HepG2 (cell line): ENCODE results near the gene PLCB4. TPM values are rescaled to one million over a fixed set of nuclear protein-coding genes. Genes with fewer than 3 reads are reported as not detected.

Experiments
- ATAC-seq: fragments of 200-7000 bp; cut with Tn5 transposase; 3 replicates; pipeline ENCODE4 v1.9.1; 2020; ENCODE audit warnings: mild to moderate bottlenecking, moderate library complexity
- BruUV-seq: library from RNA; stranded (reverse); fragments of 400-500 nt; replicated peaks from 2 replicates; lab custom pipeline; 2021; lab: Mats Ljungman, UMichigan
- CTCF ChIA-PET: fragments of 300-600 bp; formaldehyde crosslinking; extraction: SDS; loops from one replicate; lab custom pipeline; 2021; ENCODE audit warnings: low total read pairs, inconsistent platforms, low intra/inter-chr PET ratio; lab: Yijun Ruan, JAX
- POLR2A ChIA-PET: fragments of 350-600 bp; sonication (Branson Sonifier 250); formaldehyde crosslinking; loops from one replicate; lab custom pipeline; 2020; ENCODE audit warnings: antibody characterized with exemption, inconsistent platforms; lab: Yijun Ruan, JAX
- DNase-seq: peaks from one replicate; pipeline ENCODE4 v3.0.0-alpha.2; 2015; ENCODE audit warnings: low spot score
- FAIRE-seq: peaks from 3 replicates; lab custom pipeline; 2011; peaks lifted over from hg19 to GRCh38; lab: Jason Lieb, UNC
- H2AFZ ChIP-seq: one replicate; pipeline ENCODE4 v1.6.1; 2011; ENCODE audit warnings: low read length, inconsistent platforms
- H3K27ac ChIP-seq: fragments of 300-600 bp; 3 replicates; pipeline ENCODE4 v1.8.0; 2011; ENCODE audit warnings: mixed run types, mild to moderate bottlenecking, mixed read lengths, low read length, inconsistent platforms; ENCODE audit not compliant: insufficient read depth; ENCODE audit errors: extremely low read length
- H3K27me3 ChIP-seq, 2 experiments: fragments of 200-600 bp in 1 of 2; 2 replicates in 1 of 2; 3 replicates in 1 of 2; pipeline versions ENCODE4 v1.6.0 to v1.8.0; 2011; ENCODE audit warnings: low read length in 2 of 2, mild to moderate bottlenecking in 2 of 2, moderate library complexity in 2 of 2, inconsistent platforms in 1 of 2; ENCODE audit not compliant: insufficient read depth in 2 of 2, control insufficient read depth in 1 of 2
- H3K36me3 ChIP-seq, 2 experiments: fragments of 200-600 bp in 1 of 2; replicated peaks in 1 of 2; 2 replicates in 1 of 2; 3 replicates in 1 of 2; pipeline versions ENCODE4 v1.5.1 to v1.8.0; 2011; ENCODE audit warnings: low read length in 2 of 2, inconsistent platforms in 1 of 2; ENCODE audit not compliant: insufficient read depth in 2 of 2, control insufficient read depth in 1 of 2
- H3K4me1 ChIP-seq: 2 replicates; pipeline ENCODE4 v1.5.1; 2012; ENCODE audit warnings: low read length, inconsistent platforms; ENCODE audit not compliant: insufficient read depth
- H3K4me2 ChIP-seq: 2 replicates; pipeline ENCODE4 v1.6.0; 2011; ENCODE audit warnings: low read depth, low read length, inconsistent platforms
- H3K4me3 ChIP-seq, 3 experiments: fragments of 200-600 bp in 1 of 3; sonication (generic), shearing (Covaris generic) in 1 of 3; replicated peaks in 1 of 3; 2 replicates each; pipeline ENCODE4 v1.5.1; 2011 to 2016; ENCODE audit warnings: low read length in 3 of 3, inconsistent platforms in 2 of 3, low read depth in 2 of 3, mild to moderate bottlenecking in 2 of 3, control low read depth in 1 of 3, mixed read lengths in 1 of 3; ENCODE audit not compliant: insufficient read depth in 1 of 3
- H3K79me2 ChIP-seq: one replicate; pipeline ENCODE4 v1.6.1; 2011; ENCODE audit warnings: low read length, inconsistent platforms; ENCODE audit not compliant: insufficient read depth
- H3K9ac ChIP-seq: 2 replicates; pipeline ENCODE4 v1.6.0; 2011; ENCODE audit warnings: mild to moderate bottlenecking, low read depth, low read length, inconsistent platforms; ENCODE audit not compliant: insufficient read depth
- H3K9me3 ChIP-seq: 2 replicates; pipeline ENCODE4 v1.5.1; 2012; ENCODE audit warnings: mild to moderate bottlenecking, low read length
- H4K20me1 ChIP-seq: 2 replicates; pipeline ENCODE4 v1.6.0; 2011; ENCODE audit warnings: inconsistent platforms, mild to moderate bottlenecking, low read length, moderate library complexity; ENCODE audit not compliant: insufficient read depth
- FOSL2 ChIP-seq: sonication (generic); formaldehyde crosslinking; IDR thresholded peaks from 2 replicates; pipeline ENCODE4 v1.4.0; 2020; ENCODE audit warnings: missing genetic modification reagents
- HNRNPLL ChIP-seq: fragments of 200-400 bp; formaldehyde crosslinking; IDR thresholded peaks from 2 replicates; pipeline ENCODE4 v1.6.1; 2017; ENCODE audit warnings: mild to moderate bottlenecking, low read depth, low read length; ENCODE audit not compliant: poor library complexity, severe bottlenecking
- MTA3 ChIP-seq: sonication (generic); formaldehyde crosslinking; IDR thresholded peaks from 2 replicates; pipeline ENCODE4 v1.4.0; 2020; ENCODE audit warnings: missing genetic modification reagents
- PLRG1 ChIP-seq: fragments of 450-650 bp; conservative IDR thresholded peaks from 2 replicates; pipeline ENCODE4 v1.6.1; 2016
- PPARG ChIP-seq: conservative IDR thresholded peaks from 2 replicates; pipeline ENCODE4 v1.6.1; 2016; ENCODE audit warnings: missing biosample characterization, missing genetic modification reagents
- SAP130 ChIP-seq: IDR thresholded peaks from 2 replicates; pipeline ENCODE4 v1.6.1; 2016; ENCODE audit warnings: low read depth
- SRSF9 ChIP-seq: fragments of 200-400 bp; formaldehyde crosslinking; IDR thresholded peaks from 2 replicates; pipeline ENCODE4 v1.6.1; 2018; ENCODE audit warnings: borderline replicate concordance, mild to moderate bottlenecking, low read depth, low read length; ENCODE audit not compliant: insufficient read depth, poor library complexity, severe bottlenecking
- ZNF121 ChIP-seq: sonication (generic); formaldehyde crosslinking; IDR thresholded peaks from 2 replicates; pipeline ENCODE4 v1.5.0; 2020; ENCODE audit warnings: mild to moderate bottlenecking, missing genetic modification reagents
- WGBS: methylation state at CpG from one replicate; pipeline ENCODE4 v1.1.6; 2017; ENCODE audit warnings: low lambda C conversion rate; 5-methylcytosine and 5-hydroxymethylcytosine counted together
- in situ Hi-C: cut with HindIII; loops from 2 replicates; pipeline ENCODE4 v1.10.0; 2017; ENCODE audit warnings: low pct_unique_long_range_greater_than_20kb; ENCODE audit not compliant: extremely low pct_ligation_motif_present
- intact Hi-C: fragments of 100-400 bp; cut with micrococcal nuclease; formaldehyde crosslinking; loops from one replicate; pipeline ENCODE4 v1.10.0; 2022; ENCODE audit not compliant: unreplicated experiment
- polyA plus RNA-seq, 8 experiments: library from polyadenylated mRNA; depleted of rRNA in 3 of 8; stranded (reverse) in 7 of 8; unstranded in 1 of 8; fragments of >200 nt; fragmentation: Illumina TruSeq in 4 of 8; extraction: Trizol in 4 of 8; gene quantifications; 2 replicates each; pipeline versions ENCODE4 v1.2.1 to v1.2.3, GENCODE V29; 2011 to 2016; ENCODE audit warnings: low read depth in 4 of 8, missing spikeins in 1 of 8, mixed read lengths in 1 of 8; ENCODE audit not compliant: insufficient read depth in 1 of 8
- total RNA-seq, 5 experiments: library from RNA; depleted of rRNA; stranded (reverse); fragments of >200 nt; fragmentation: Illumina TruSeq; extraction: Trizol; gene quantifications; 2 replicates each; pipeline ENCODE4 v1.2.3, GENCODE V29; 2016; ENCODE audit warnings: low read depth in 1 of 5
- TF ChIP-seq, protein P1 (sequence below): IDR thresholded peaks from 2 replicates; pipeline ENCODE4 v1.6.1; 2016; ENCODE audit warnings: missing biosample characterization, missing genetic modification reagents, low read depth
- TF ChIP-seq, protein P2 (sequence below): sonication (generic); formaldehyde crosslinking; IDR thresholded peaks from 2 replicates; pipeline ENCODE4 v1.4.0; 2020; ENCODE audit warnings: mild to moderate bottlenecking, missing genetic modification reagents

Gene PLCB4
- total and polyA plus RNA-seq, 2 of the 13 experiments (the other 11 are each of a cell fraction or from before 2014, with no cell fraction given), result 0.01 TPM; not detected in 1

GRCh38 chr20:9255171-9255570 is 186.3 kb downstream of the PLCB4 start:
- H3K9ac ChIP-seq, result no peak overlapping the region
- H3K4me3 ChIP-seq, result no peak overlapping the region
- no peaks in the 10 kb centered on the region for H3K79me2 ChIP-seq
- no TSS peak for BruUV-seq
- ChIA-PET CTCF (no interaction called here), POLR2A (no interaction called here)
- no peaks in the 10 kb centered on the region for H3K36me3 ChIP-seq
- no peak for TF ChIP-seq HNRNPLL
- no peak for TF ChIP-seq PLRG1
- no peak for TF ChIP-seq PPARG
- no peak for TF ChIP-seq SRSF9
- TF ChIP-seq SAP130 (CRISPR knock-in tag), result no peak
- TF ChIP-seq, protein P1, sequence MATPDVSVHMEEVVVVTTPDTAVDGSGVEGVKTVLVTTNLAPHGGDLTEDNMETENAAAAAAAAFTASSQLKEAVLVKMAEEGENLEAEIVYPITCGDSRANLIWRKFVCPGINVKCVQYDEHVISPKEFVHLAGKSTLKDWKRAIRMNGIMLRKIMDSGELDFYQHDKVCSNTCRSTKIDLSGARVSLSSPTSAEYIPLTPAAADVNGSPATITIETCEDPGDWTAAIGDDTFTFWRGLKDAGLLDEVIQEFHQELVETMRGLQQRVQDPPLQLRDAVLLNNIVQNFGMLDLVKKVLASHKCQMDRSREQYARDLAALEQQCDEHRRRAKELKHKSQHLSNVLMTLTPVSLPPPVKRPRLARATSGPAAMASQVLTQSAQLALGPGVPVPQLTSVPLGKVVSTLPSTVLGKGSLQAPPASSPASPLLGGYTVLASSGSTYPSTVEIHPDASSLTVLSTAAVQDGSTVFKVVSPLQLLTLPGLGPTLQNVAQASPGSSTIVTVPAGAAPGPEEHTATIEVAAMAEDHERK, result no peak
- TF ChIP-seq, protein P2, sequence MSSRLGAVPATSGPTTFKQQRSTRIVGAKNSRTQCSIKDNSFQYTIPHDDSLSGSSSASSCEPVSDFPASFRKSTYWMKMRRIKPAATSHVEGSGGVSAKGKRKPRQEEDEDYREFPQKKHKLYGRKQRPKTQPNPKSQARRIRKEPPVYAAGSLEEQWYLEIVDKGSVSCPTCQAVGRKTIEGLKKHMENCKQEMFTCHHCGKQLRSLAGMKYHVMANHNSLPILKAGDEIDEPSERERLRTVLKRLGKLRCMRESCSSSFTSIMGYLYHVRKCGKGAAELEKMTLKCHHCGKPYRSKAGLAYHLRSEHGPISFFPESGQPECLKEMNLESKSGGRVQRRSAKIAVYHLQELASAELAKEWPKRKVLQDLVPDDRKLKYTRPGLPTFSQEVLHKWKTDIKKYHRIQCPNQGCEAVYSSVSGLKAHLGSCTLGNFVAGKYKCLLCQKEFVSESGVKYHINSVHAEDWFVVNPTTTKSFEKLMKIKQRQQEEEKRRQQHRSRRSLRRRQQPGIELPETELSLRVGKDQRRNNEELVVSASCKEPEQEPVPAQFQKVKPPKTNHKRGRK (CRISPR knock-in tag), result no peak
- no peak for TF ChIP-seq ZNF121 (CRISPR knock-in tag)
- TF ChIP-seq MTA3 (CRISPR knock-in tag), result no peak
- TF ChIP-seq FOSL2 (CRISPR knock-in tag), result no peak
- in situ Hi-C loops (no loop called here), intact Hi-C loops (no loop called here)
- H3K27ac ChIP-seq, result no peak overlapping the region
- H3K27me3 ChIP-seq, result no peaks in the 10 kb centered on the region
- no peaks in the 10 kb centered on the region for H3K9me3 ChIP-seq
- ATAC-seq (no peak), FAIRE-seq (no peak), DNase-seq (no peak)
- H3K4me2 ChIP-seq, result no peak overlapping the region
- H2AFZ ChIP-seq, result no peak overlapping the region
- 6% methylated on average over 1 of the region's 1 CpG for WGBS
- H4K20me1 ChIP-seq, result no peaks in the 10 kb centered on the region
- H3K4me1 ChIP-seq, result no peaks in the 10 kb centered on the region
